DMS153 treated with DMSO at 0.1 percent for 48 hours (cell line): ENCODE data around the gene ABHD8.

ENCODE experiments used
- DNase-seq: peaks from one replicate; lab custom pipeline; 2025; ENCODE audit not compliant: unreplicated experiment; lab: John Stamatoyannopoulos, UW

The ABHD8 gene

GRCh38 chr19:17268754-17269153 is 34.5 kb downstream of the ABHD8 start:
- no peak for DNase-seq

GRCh38 chr19:17266975-17267788 is 36.0 kb downstream of the ABHD8 start, which contains the start of gene BABAM1:
Gene BABAM1 (plus strand): TSS chr19:17267443. CDS start chr19:17268807, 1,364 bp downstream.
- peak; percentile 99 for DNase-seq

- no peak for DNase-seq
These were observed 36.6 kb downstream of the ABHD8 start for GRCh38 chr19:17266589-17266974.

GRCh38 chr19:17266026-17266425 is 37.2 kb downstream of the ABHD8 start:
- no peak for DNase-seq

- DNase-seq: no peak
These were observed 38.6 kb downstream of the ABHD8 start, which contains the start of gene USHBP1 for GRCh38 chr19:17264641-17264979. Gene USHBP1 (minus strand): TSS chr19:17264745. CDS start chr19:17264299, 446 bp downstream.

- DNase-seq: no peak
These were observed 39.2 kb downstream of the ABHD8 start for GRCh38 chr19:17263712-17264640.

- no peak for DNase-seq
These were observed 40.7 kb downstream of the ABHD8 start for GRCh38 chr19:17262557-17262956.

- peak; percentile 80 for DNase-seq
These were observed 42.3 kb downstream of the ABHD8 start for GRCh38 chr19:17260842-17261325.

- DNase-seq: no peak
These were observed 43.3 kb downstream of the ABHD8 start for GRCh38 chr19:17259934-17260333.

GRCh38 chr19:17259118-17259780 is 44.0 kb downstream of the ABHD8 start:
- no peak for DNase-seq

GRCh38 chr19:17256130-17256529 is 47.1 kb downstream of the ABHD8 start:
- DNase-seq: no peak

GRCh38 chr19:17255150-17255621 is 48.0 kb downstream of the ABHD8 start:
- no peak for DNase-seq

- no peak for DNase-seq
These were observed 48.6 kb downstream of the ABHD8 start for GRCh38 chr19:17254636-17255035.

- no peak for DNase-seq
These were observed 53.2 kb downstream of the ABHD8 start for GRCh38 chr19:17249887-17250548.

GRCh38 chr19:17248011-17248776 is 55.0 kb downstream of the ABHD8 start:
- DNase-seq: no peak

- DNase-seq: peak; percentile 44
These were observed 56.4 kb downstream of the ABHD8 start for GRCh38 chr19:17246681-17247425.

- no peak for DNase-seq
These were observed 57.7 kb downstream of the ABHD8 start, which contains the start of gene NR2F6 for GRCh38 chr19:17245535-17245984. Gene NR2F6 (minus strand): TSS chr19:17245919. CDS start chr19:17245220, 699 bp downstream.

- no peak for DNase-seq
These were observed 58.3 kb downstream of the ABHD8 start for GRCh38 chr19:17244618-17245534.
